RWPE1 (cell line): ENCODE measurements around the gene LARGE1.

ENCODE experiments used
- CTCF ChIA-PET: fragments of 350-600 bp; sonication (Branson Sonifier 250); formaldehyde crosslinking; extraction: SDS; loops from one replicate; lab custom pipeline; 2021; lab: Yijun Ruan, JAX
- POLR2A ChIA-PET: fragments of 400-600 bp; formaldehyde crosslinking; extraction: SDS; loops from one replicate; lab custom pipeline; 2020; ENCODE audit warnings: antibody characterized with exemption; ENCODE audit not compliant: low non-redundant PET; lab: Yijun Ruan, JAX
- DNase-seq: peaks from one replicate; pipeline ENCODE4 v3.0.0; 2012; ENCODE audit warnings: low spot score
- H3K27ac ChIP-seq: fragments of 450-650 bp; 2 replicates; pipeline ENCODE4 v1.5.1; 2017
- CTCF ChIP-seq: fragments of 450-650 bp; conservative IDR thresholded peaks from 2 replicates; pipeline ENCODE4 v1.5.1; 2017; ENCODE audit warnings: low read depth, mild to moderate bottlenecking

Gene LARGE1

GRCh38 chr22:33261699-33262098, 658.6 kb downstream of the LARGE1 start:
- ChIA-PET CTCF (no interaction called here), POLR2A (no interaction called here)
- no peak overlapping the region for H3K27ac ChIP-seq
- DNase-seq = no peak
- TF ChIP-seq CTCF = no peak

- no peak for TF ChIP-seq CTCF
- POLR2A ChIA-PET = no interaction called here
- no peak for DNase-seq
- H3K27ac ChIP-seq = no peak overlapping the region
- CTCF ChIA-PET = no interaction called here
Measured at GRCh38 chr22:33260498-33260897, 659.8 kb downstream of the LARGE1 start.

- ChIA-PET CTCF (no interaction called here), POLR2A (no interaction called here)
- no peak for DNase-seq
- TF ChIP-seq CTCF = no peak
- no peak overlapping the region for H3K27ac ChIP-seq
Measured at GRCh38 chr22:33255791-33256190, 664.5 kb downstream of the LARGE1 start.

- DNase-seq = no peak
- no peak overlapping the region for H3K27ac ChIP-seq
- ChIA-PET POLR2A (no interaction called here), CTCF (no interaction called here)
- TF ChIP-seq CTCF = no peak
Measured at GRCh38 chr22:33248948-33249347, 671.3 kb downstream of the LARGE1 start.

GRCh38 chr22:33247758-33248157, 672.5 kb downstream of the LARGE1 start:
- DNase-seq = no peak
- ChIA-PET POLR2A (no interaction called here), CTCF (no interaction called here)
- H3K27ac ChIP-seq = no peak overlapping the region; the same call in 1 of the 2 replicates
- TF ChIP-seq CTCF = no peak

GRCh38 chr22:33242078-33242477, 678.2 kb downstream of the LARGE1 start:
- CTCF ChIA-PET = no interaction called here
- POLR2A ChIA-PET = no interaction called here
- H3K27ac ChIP-seq = no peak overlapping the region
- TF ChIP-seq CTCF = no peak
- peak; percentile 59 for DNase-seq
